Stomach smooth muscle (tissue), 2 donors: ENCODE measurements around the gene PPARA.

ENCODE experiments used
- H3K27ac ChIP-seq: one replicate; pipeline ENCODE4 v1.7.0; 2013; ENCODE audit warnings: mild to moderate bottlenecking, low read length, inconsistent platforms
- H3K27me3 ChIP-seq, 2 donors: one replicate each; pipeline ENCODE4 v1.7.0; 2013; ENCODE audit warnings: low read length in 2 of 2; ENCODE audit not compliant: insufficient read depth in 2 of 2, control insufficient read depth in 1 of 2
- H3K36me3 ChIP-seq, 2 donors: one replicate each; pipeline ENCODE4 v1.7.0; 2013; ENCODE audit warnings: low read length in 2 of 2; ENCODE audit not compliant: control insufficient read depth in 2 of 2, insufficient read depth in 2 of 2
- H3K4me1 ChIP-seq: one replicate; pipeline ENCODE4 v1.7.0; 2013; ENCODE audit warnings: low read length; ENCODE audit not compliant: control insufficient read depth, insufficient read depth
- H3K4me3 ChIP-seq, 2 donors: one replicate each; pipeline ENCODE4 v1.7.0; 2013; ENCODE audit warnings: low read length in 2 of 2
- H3K9ac ChIP-seq, 2 donors: one replicate each; pipeline ENCODE4 v1.7.0; 2013; ENCODE audit warnings: low read length in 2 of 2, mild to moderate bottlenecking in 1 of 2
- H3K9me3 ChIP-seq, 2 donors: one replicate each; pipeline ENCODE4 v1.7.0; 2013; ENCODE audit warnings: low read length in 2 of 2; ENCODE audit not compliant: control insufficient read depth in 2 of 2
- donor health status: healthy.
- donor health status: Pancreatic carcinoma.

The PPARA gene

GRCh38 chr22:46114518-46115387 lies 35.6 kb upstream of the PPARA start:
- no peaks in the 10 kb centered on the region for H3K9me3 ChIP-seq
- no peak overlapping the region for H3K4me3 ChIP-seq
- H3K9ac ChIP-seq = no peak overlapping the region
- H3K36me3 ChIP-seq = peaks cover 13 to 20% of the 10 kb centered on the region in 2 donors
- peaks cover 70% of the 10 kb centered on the region for H3K4me1 ChIP-seq
- H3K27me3 ChIP-seq = no peaks in the 10 kb centered on the region
- peak overlapping the region; percentile 82 for H3K27ac ChIP-seq

- Histone ChIP-seq H3K9me3 (no peaks in the 10 kb centered on the region), H3K27ac (peak overlapping the region; percentile 82), H3K36me3 (peaks cover 7 to 18% of the 10 kb centered on the region in 2 donors), H3K9ac (no peak overlapping the region), H3K27me3 (no peaks in the 10 kb centered on the region), H3K4me3 (no peak overlapping the region), H3K4me1 (peaks cover 70% of the 10 kb centered on the region)
Observed at GRCh38 chr22:46115388-46115678, 35.0 kb upstream of the PPARA start.

- Histone ChIP-seq H3K4me3 (no peak overlapping the region), H3K9ac (peak overlapping the region; percentile 42 to 49), H3K27me3 (no peaks in the 10 kb centered on the region), H3K9me3 (no peaks in the 10 kb centered on the region), H3K27ac (peak overlapping the region; percentile 82), H3K36me3 (peaks cover 2 to 14% of the 10 kb centered on the region in 2 donors), H3K4me1 (peaks cover 66% of the 10 kb centered on the region)
Observed at GRCh38 chr22:46115755-46116490, 34.4 kb upstream of the PPARA start.

- Histone ChIP-seq H3K9ac (peak overlapping the region; percentile 42 to 56), H3K4me1 (peaks cover 63% of the 10 kb centered on the region), H3K27ac (peak overlapping the region; percentile 82), H3K4me3 (peak overlapping the region in 1 of 2 donors; percentile 22), H3K36me3 (peaks cover 0 to 12% of the 10 kb centered on the region in 2 donors), H3K27me3 (no peaks in the 10 kb centered on the region), H3K9me3 (no peaks in the 10 kb centered on the region)
Observed at GRCh38 chr22:46116491-46116958, 33.8 kb upstream of the PPARA start.

- H3K9ac ChIP-seq = no peak overlapping the region
- peaks cover 0 to 5% of the 10 kb centered on the region in 2 donors for H3K36me3 ChIP-seq
- no peak overlapping the region for H3K4me3 ChIP-seq
- H3K4me1 ChIP-seq = peaks cover 53% of the 10 kb centered on the region
- H3K27me3 ChIP-seq = no peaks in the 10 kb centered on the region
- peak overlapping the region; percentile 82 for H3K27ac ChIP-seq
- H3K9me3 ChIP-seq = no peaks in the 10 kb centered on the region
Observed at GRCh38 chr22:46117206-46118199, 32.8 kb upstream of the PPARA start.

- Histone ChIP-seq H3K4me1 (peaks cover 36% of the 10 kb centered on the region), H3K9me3 (no peaks in the 10 kb centered on the region), H3K9ac (no peak overlapping the region), H3K4me3 (no peak overlapping the region), H3K27me3 (no peaks in the 10 kb centered on the region), H3K27ac (no peak overlapping the region), H3K36me3 (no peaks in the 10 kb centered on the region)
Observed at GRCh38 chr22:46119093-46119728, 31.1 kb upstream of the PPARA start.

- H3K4me3 ChIP-seq = no peak overlapping the region
- H3K27ac ChIP-seq = no peak overlapping the region
- peaks cover 29% of the 10 kb centered on the region for H3K4me1 ChIP-seq
- no peaks in the 10 kb centered on the region for H3K27me3 ChIP-seq
- no peaks in the 10 kb centered on the region for H3K9me3 ChIP-seq
- H3K36me3 ChIP-seq = no peaks in the 10 kb centered on the region
- no peak overlapping the region for H3K9ac ChIP-seq
Observed at GRCh38 chr22:46119729-46120419, 30.5 kb upstream of the PPARA start.

- H3K27ac ChIP-seq = no peak overlapping the region
- H3K4me3 ChIP-seq = no peak overlapping the region
- no peaks in the 10 kb centered on the region for H3K36me3 ChIP-seq
- no peak overlapping the region for H3K9ac ChIP-seq
- H3K27me3 ChIP-seq = no peaks in the 10 kb centered on the region
- H3K4me1 ChIP-seq = peaks cover 25% of the 10 kb centered on the region
- no peaks in the 10 kb centered on the region for H3K9me3 ChIP-seq
Observed at GRCh38 chr22:46120420-46120737, 29.9 kb upstream of the PPARA start.

- Histone ChIP-seq H3K27me3 (no peaks in the 10 kb centered on the region), H3K27ac (no peak overlapping the region), H3K4me3 (no peak overlapping the region), H3K9ac (no peak overlapping the region), H3K36me3 (no peaks in the 10 kb centered on the region), H3K4me1 (peaks cover 19% of the 10 kb centered on the region), H3K9me3 (no peaks in the 10 kb centered on the region)
Observed at GRCh38 chr22:46121079-46121478, 29.2 kb upstream of the PPARA start.
